GM12892 (cell line): Measurements from ENCODE around the gene FAR2.
"Not testable (repeated sequence)": the region's sequence is repeated elsewhere in the genome, so short reads cannot be mapped to it uniquely, and the experiment has no call there.

ENCODE experiments used
- DNase-seq: peaks from one replicate; pipeline ENCODE4 v3.0.0; 2011; ENCODE audit not compliant: insufficient read length
- FAIRE-seq: peaks from 2 replicates; lab custom pipeline; 2011; peaks lifted over from hg19 to GRCh38; lab: Jason Lieb, UNC
- POLR2A ChIP-seq: IDR thresholded peaks from 2 replicates; pipeline ENCODE4 v1.6.1; 2011; ENCODE audit warnings: low read depth, low read length, control low read depth
- POLR2AphosphoS5 ChIP-seq: IDR thresholded peaks from 2 replicates; pipeline ENCODE4 v1.6.1; 2011; ENCODE audit warnings: low read depth, low read length, control low read depth
- TAF1 ChIP-seq: IDR thresholded peaks from 2 replicates; pipeline ENCODE4 v1.6.1; 2011; ENCODE audit warnings: low read depth, mild to moderate bottlenecking, control low read depth, low read length, borderline replicate concordance

FAR2 gene

GRCh38 chr12:29158115-29158763 lies 9.2 kb downstream of the FAR2 start:
- no peak for FAIRE-seq
- no peak for DNase-seq
- TF ChIP-seq POLR2A (no peak), POLR2AphosphoS5 (no peak), TAF1 (no peak)

- no peak for FAIRE-seq
These were observed 10.6 kb downstream of the FAR2 start for GRCh38 chr12:29159661-29160060.

DNA sequence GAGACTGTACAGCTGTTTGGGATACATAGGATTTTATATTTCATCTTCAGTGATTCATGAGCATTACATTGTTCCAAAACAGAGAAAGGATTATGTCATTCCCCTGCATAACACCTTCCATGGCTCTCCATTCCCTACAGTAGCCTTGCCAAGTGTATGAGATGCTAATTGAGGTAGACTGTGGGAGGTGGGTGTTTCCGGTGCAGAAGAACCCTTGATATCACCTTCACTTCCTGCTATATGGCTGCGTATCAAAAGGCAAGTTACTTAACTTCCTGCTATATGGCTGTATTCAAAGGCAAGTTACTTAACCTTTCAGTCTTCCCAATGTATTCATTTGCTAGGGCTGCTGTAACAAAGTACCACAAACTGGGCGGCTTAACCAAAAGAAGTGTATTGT lies 11.2 kb downstream of the FAR2 start:
- TF ChIP-seq TAF1 (no peak), POLR2A (no peak), POLR2AphosphoS5 (no peak)
- no peak for DNase-seq
- FAIRE-seq = no peak

More at GRCh38 chr12:29159661-29160060, 10.6 kb downstream of the FAR2 start:
- TF ChIP-seq TAF1 (no peak), POLR2AphosphoS5 (no peak), POLR2A (no peak)
- no peak for DNase-seq

DNA sequence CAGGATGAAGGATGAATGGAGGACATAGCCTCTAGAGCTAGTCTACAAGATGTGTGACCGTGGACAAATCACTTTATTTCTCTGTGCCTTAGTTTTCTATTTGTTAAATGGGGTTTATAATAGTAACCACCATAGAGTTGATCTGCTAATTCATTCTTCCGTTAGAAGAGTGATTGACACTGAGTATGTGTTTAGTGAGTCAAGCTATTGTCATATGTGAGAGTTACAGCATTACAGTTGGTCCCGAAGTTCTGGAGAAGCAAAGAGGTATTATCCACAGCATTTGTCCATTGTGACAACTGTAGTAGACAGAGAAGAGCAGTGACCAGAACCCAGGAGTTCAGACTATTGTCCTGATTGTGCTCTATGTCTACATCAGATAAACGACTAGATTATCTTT lies 14.1 kb downstream of the FAR2 start:
- TF ChIP-seq TAF1 = no peak
- TF ChIP-seq POLR2A = no peak
- no peak for TF ChIP-seq POLR2AphosphoS5
- DNase-seq (no peak), FAIRE-seq (no peak)

DNA sequence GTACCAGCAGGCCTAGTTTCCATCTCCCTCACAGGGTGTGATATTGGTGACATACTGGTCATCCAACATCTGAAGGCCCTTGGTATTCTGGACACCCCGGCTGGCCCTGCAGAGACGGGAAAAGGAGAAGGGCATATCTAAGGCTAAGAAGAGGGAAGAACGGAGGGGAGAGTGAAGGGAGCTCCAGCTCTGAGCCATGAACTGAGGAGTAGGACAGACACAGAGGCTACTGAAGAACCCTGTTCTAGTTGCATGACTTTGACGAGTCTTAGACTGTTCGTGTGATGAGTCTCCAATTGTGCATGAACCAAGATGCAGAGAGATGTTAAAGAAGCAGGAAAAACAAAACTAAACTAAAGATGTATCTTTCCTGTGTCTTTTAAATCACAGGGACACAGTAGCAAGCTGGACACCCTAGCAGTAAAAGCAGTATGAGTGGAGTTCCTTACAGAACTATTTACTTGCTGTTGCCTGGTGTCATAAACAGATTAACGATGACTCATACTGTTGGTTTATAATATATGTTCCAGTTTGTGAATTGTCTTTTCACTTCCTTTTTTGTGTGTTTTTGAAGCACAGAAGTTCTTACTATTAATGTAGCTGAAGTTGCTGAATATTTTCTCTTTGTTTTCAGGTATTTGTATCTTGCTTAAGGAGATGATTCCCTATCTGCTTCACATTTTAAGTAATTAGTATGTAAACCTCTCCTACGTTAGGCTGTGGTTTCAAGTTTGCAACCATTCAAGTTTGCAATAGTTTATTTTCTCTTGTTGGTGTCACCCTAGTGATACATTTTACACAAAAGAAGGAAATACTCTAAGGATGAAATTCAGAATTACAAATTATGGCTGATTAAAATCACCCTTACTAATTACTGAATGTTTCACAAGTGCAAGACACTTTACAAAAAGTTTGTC lies 15.7 kb downstream of the FAR2 start:
- DNase-seq = no peak
- FAIRE-seq = no peak
- no peak for TF ChIP-seq TAF1

- DNase-seq (no peak), FAIRE-seq (no peak)
- no peak for TF ChIP-seq TAF1
- no peak for TF ChIP-seq POLR2A
- TF ChIP-seq POLR2AphosphoS5 = no peak
These were observed 18.4 kb downstream of the FAR2 start for GRCh38 chr12:29167445-29167844.

- no peak for TF ChIP-seq POLR2A
- TF ChIP-seq TAF1 = no peak
- no peak for TF ChIP-seq POLR2AphosphoS5
- DNase-seq (no peak), FAIRE-seq (no peak)
These were observed 18.9 kb downstream of the FAR2 start for GRCh38 chr12:29167988-29168387.

- DNase-seq, FAIRE-seq: not testable (repeated sequence)
These were observed 20.9 kb downstream of the FAR2 start for GRCh38 chr12:29169978-29170377.

DNA sequence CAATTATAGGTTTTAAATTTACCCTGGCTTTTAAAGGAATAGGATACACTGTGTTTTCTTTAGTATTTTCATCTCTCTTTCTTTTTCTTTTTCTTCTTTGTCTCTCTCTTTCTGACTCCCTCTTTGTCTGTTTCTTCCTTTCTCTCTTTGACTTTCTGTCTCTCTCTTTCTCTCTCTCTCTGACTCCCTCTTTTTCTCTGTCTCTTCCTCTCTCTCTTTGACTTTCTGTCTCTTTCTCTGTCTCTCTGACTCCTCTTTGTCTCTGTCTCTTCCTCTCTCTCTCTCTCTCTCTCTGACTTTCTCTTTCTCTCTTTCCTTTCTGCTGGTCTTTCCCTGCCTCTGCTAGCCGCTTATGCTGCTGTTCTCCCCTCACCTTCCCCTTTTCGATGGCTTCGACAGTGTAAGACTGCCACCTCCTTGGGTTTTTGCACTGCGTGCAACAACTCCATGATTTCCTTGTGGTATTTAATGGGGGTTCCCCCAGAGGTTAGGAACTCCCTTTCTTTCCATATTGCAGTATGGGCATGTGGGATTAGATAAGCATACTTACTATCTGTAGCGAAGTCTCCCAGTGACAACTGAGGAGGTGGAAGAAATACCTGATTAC lies 21.5 kb downstream of the FAR2 start:
- FAIRE-seq, DNase-seq: not testable (repeated sequence)

GRCh38 chr12:29171421-29172258 lies 22.6 kb downstream of the FAR2 start:
- no peak for DNase-seq
- no peak for TF ChIP-seq POLR2AphosphoS5
- TF ChIP-seq POLR2A = no peak
- no peak for FAIRE-seq

GRCh38 chr12:29176941-29177340 lies 27.9 kb downstream of the FAR2 start:
- TF ChIP-seq TAF1 (no peak), POLR2A (no peak), POLR2AphosphoS5 (no peak)
- FAIRE-seq = no peak
- no peak for DNase-seq

GRCh38 chr12:29182247-29182646 lies 33.2 kb downstream of the FAR2 start:
- DNase-seq, FAIRE-seq: not testable (repeated sequence)
